ENCODE data around the gene C1orf159.

C1orf159 gene

DNA sequence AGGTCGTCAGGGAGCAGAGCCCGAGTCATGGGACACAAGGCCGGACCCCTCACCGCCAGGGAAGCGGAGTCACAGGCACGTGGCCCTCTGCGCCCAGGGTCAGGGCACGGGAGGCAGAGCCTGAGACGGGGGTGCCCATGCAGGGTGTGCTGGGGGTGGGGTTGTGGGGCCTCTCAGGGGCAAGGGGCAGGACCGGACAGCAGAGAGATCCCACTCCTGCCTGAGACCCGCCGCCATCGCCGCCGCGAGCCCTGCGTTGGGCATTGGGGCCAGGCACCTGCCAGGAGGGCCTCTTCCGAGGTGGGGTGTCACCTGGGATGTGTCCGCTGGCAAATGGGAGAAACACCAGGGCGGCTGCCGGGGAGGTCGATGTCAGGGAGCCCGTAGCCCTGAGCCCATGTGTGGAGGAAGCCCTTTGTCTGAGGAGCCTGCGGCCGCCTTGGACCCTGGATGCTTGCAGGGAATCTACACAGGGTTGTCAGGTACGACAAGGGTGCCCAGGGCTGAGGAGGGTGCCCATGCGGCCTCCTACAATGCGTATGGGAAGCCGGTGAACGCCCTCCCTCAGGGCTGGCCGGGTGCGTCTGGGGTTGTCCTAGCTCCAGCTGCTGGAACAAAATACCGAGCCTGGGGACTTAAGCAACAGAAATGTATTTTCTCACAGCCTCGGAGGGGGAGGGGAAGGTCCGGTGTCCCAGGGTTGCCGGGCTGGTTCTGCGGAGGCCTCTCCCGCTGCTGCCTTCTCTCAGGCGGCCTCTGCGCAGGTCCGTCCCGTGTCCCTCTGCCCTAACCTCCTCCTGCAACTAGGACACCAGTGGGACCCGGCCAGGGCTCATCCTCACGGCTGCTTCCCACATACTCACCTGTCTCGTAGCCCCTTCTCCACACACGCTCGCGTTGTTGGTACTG, 16.4 kb upstream of the C1orf159 start:
- no peak for DNase-seq (ENCODE audit: low read depth)

DNA sequence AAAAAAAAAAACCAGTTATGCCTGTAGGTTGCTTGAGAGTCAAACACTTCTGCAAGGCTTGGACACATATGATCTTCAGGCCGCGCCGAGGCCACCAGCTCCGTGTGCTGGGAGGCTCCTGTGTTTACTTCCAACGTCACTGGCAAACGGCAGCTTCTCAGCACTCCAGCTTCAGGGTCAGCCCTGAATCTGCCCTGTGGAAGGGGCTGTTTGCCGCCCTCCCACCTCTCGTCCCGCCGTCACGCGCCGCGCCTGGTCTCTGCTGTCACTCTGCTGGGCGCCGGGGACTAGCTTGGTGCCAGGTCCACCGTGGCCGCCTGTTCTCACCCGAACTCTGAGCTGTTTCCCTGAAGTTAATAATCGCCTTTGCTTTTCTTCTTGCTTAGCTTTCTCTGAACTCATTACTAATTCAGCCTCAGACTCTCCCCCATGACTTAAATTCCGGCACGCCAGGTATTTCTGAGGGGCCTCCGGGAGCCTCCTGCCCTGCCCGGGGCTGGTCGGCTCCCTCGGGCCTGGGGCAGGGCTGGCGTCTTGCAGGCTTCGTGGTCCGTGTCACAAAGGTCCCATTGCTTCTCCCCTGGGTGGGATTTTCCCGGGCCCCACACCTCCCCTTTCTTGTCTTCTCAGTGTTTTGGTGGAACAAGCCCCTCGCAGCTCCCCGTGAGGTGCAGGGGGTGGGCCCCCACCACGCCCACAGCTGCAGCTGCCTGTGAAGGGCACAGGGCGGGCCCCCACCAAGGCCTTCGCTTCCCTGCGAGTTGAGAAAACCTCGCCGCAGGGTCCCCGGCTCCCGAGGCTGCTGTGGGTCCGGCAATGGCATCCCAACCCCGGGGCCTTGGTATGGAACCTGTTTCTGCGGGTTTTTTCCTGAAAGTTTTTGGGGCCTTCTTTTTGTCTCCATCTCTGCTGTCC, 14.6 kb upstream of the C1orf159 start:
- DNase-seq (ENCODE audit: low read depth): no peak

DNA sequence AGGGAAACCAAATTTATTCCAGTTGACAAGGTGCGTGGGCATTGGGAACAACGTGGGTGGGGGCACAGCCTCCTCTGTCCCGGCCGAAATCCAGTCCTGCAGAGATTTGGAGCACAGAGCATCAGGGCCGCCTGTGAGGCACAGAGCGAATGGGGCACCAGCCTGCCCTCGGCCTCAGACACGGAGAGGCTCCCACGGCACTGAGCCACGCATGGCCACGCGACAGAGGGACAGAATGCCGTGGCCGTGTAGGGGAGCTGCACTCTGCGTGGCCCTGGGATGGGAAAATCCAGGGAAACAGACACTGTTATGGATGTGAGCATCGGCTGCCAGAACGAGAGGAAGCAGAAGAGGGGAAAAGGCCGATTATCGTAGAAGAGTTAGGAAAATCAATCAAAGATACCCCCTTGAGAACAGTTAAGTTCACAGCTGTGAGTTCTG, 13.5 kb upstream of the C1orf159 start:
- DNase-seq (ENCODE audit: low read depth): no peak

DNA sequence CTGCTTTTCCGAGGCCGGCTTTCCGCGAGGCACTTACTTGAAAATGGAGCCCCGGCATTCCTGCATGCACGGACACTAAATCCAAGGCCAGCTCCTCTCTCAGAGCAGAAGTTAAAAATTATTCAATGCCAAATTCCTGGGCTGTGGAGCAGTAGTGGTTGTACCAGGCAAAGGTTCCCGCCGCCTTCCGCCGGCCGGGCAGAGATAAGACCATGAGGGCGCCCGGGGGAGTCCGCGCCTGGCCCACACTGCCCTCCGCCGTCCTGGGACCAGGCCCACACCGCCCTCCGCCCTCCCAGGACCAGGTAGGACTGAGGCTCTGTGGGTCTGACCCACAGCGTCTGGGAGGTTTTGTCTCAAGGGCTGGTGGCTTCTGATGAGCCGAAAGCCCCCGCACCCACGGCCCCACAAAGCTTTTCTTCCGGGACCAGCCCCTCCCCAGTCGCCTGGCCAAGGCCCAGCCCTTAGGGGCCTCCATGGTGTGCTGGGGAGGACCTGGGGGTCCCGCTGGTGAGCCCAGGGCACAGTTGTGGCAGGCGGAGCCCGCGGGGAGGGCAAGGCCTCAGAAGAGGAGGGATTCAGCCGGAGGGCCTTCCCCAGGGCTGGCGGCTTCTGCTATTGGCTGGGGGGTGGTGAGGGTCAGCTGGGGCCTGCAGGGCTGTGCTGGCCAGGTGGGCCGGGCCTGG, 12.7 kb upstream of the C1orf159 start:
- no peak for DNase-seq (ENCODE audit: low read depth)

DNA sequence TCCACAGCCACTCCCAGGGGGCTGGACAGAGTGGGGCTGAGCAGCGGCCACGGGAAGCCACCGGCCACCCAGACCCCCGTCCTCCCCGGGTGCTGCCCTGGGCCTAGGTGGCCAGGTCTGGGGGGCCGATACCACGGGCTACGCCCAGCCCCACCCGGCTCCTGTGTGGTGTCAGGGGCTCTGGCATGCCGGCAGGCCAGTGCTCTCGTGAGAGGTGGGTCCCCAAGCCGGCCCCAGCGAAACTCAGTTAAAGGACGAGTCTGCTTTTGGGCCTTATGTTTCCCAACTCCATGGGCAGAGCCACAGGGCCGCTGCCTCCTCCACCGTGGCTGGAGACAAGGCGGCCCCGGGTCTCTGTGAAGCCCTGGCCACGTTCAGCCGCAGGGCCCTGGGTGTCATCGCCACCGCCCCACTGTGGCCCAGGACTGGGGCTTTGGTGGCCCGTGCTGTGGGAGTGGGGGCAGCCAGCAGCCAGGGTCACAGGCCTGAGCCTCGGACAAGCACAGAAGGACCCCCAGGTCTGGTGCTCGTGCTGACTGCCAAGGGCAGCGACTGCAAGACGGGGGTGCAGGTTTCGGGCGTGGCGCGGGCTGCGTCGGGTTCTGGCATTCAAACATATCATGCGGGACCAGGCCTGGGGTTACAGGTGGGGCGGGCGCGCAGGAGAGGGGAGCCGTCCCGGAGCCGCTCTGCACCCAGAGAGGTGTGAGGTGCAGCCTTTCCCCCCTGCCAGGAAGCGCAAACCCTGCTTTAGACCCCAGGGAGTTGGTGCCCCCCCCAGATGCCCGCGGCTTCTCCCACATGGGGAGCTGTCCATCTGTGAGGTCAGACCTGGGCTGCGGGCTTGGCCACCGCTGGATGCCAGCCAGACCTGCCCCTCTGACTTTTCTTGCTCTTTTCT, 11.9 kb upstream of the C1orf159 start:
- no peak for DNase-seq (ENCODE audit: low read depth)

DNA sequence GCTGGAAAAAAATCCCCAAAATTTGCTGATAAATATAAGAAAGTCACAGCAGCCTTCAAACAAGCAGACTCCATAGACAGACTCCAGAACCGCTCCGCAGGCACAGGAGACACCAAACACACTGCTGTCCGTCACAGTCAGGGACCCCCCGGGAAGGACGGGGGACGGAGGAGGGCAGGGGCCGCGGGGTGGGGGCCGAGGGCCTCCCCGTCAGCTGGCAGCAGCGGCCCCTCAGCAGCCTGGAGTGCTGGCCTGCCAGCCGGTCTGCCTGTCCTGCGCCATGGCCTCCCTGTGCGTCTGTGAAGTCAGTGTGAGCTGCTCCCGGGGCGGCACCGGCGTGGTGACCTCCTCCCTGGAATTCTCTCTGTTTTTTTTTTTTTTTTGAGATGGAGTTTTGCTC, 10.1 kb upstream of the C1orf159 start:
- DNase-seq (ENCODE audit: low read depth): no peak

DNA sequence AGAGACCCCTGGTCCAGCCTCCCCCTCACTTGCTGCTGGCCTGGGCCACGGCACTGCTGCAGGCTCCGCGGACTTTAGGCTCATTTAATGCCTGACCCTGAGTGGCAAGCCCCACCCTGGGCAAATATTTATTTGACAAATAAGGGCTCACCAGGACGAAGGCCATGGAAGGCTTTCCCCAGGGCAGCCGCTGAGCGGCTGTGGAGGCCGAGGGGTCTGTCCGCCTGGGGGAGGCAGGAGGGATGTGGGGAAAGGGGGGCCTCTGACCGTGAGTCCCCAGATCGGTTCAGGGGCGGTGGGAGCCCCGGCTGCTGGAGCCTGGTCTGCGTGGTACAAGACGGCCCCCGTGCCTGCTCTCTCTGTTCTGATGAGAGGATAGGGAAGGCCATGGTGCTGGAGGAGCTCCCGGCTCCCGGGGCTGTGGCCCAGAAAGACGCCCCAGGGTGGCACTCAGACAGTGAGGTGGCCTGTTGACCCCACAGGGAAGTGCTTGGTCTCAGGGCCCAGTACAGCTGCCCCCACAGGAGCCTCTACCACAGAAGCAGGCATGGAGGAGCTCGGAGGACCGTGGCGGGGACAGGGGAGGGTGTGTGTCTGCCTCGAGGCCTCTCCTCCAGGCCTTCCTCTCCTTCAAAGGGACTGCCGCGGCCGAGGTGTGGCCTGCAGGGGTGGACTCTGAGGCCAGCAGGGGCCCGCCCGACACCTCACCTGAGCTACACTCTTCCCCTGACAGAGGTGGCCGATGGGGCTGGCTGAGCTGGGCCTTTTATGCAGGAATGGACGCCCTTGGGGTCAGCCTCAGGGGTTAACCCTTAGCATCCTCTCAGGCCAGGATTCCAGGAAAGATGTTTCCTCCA, 9.1 kb upstream of the C1orf159 start:
- no peak for DNase-seq (ENCODE audit: low read depth)

DNA sequence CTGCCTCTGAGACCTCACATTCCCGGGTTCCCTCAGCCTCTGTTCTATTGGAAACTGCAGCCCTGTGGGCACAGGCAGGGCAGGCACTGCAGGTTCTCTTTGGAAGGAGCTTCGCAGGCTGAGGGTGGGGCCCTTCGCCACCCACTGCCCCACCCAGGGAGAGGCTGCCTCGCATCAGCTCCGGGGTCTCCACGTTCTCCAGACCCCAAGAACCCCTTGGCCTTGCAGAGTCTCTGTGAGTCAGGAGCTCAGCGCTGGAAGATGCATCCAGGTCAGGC, 8.6 kb upstream of the C1orf159 start:
- DNase-seq (ENCODE audit: low read depth): no peak

DNA sequence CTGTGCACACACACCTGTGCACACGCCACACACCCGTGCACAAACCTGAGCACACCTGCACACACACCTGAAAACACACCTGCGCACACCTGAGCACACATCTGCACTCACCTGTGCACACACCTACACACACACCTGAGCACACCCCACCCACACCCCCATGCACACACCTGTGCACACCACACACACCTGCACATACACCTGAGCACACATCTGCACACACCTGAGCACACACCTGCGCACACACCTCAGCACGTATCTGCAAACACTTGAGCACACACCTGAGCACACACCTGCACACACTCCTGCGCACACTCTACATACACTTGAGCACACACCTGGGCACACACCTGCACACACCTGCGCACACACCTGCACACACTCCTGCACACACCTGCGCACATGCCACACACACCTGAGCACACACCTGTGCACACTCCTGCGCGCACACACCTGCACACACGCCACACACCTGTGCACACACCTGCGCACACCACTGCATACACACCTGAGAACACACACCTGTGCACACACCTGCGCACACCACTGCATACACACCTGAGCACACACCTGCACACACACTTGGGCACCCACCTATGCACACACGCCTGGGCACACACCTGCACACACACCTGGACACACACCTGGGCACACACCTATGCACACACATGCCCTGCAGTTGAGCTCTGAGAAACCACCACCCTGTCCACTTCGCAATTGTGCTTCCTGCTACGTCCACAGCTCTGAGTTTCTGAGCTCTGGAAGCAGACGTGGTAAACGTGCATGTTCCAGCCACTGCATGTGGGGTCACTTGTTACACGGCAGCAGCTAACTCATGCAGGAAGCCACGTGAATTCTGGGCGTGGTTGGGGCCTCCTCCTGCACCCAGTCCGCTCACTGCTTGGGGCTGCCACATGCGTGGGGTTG, 8.0 kb upstream of the C1orf159 start:
- no peak for DNase-seq (ENCODE audit: low read depth)

DNA sequence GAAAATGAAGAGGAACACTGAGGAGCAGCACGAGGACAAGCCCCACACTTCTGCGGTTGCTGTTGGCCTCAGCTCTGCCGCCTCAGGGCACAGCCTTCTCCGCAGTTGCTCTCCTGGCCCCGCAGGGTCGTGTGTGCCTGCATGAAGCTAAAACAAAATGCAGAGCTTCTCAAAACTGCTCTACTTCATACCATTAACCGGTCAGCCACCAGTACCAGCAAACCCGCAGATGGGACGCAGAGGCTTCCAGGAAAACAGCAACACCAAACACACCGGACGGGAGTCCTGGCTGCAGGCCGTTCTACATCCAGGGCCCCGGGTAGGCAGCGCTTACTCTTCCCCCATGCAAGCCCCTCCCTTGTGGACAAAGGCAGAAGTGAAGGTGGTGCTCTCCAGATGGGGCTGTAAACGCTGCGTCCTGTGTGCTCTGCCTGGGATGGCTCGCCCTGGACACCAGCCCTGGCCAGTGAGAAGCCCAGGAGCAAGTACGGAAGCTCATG, 7.1 kb upstream of the C1orf159 start:
- DNase-seq (ENCODE audit: low read depth): no peak

DNA sequence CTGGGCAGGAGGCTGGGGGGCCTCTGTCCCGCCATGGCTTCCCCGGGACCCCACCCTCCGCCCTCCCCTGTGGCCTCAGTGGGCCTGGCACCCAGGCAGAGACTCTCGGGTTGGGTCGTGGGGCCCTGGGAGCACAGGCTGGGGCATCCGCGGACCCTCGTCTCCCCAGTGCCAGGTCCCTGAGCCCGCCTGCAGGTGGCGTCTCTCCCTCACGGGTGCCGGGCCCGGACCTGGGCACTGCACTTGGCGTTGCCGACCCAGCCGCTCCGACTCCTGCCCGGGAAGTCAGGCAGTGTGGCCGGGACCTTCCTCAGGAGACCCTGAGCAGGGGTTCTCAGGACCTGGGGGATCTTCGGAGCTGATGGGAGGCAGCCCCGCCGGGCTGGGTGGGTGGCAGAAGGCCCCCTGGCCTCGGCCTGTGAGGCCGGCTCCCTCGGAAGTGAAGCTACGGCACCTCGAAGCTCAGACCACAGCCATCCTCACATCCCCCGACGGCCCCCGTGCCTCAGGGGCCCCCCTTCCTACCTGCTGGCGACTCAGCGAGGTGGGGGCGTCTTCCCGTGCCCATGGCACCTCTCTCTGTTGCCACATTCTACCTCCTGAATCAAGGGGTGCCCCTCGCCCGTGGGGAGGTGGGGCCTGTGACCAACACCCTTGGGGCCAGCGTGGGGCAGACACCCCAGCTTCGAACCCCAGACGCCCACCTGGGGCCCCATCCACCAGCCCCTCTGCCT, 6.4 kb upstream of the C1orf159 start:
- DNase-seq (ENCODE audit: low read depth): peak; percentile 74

DNA sequence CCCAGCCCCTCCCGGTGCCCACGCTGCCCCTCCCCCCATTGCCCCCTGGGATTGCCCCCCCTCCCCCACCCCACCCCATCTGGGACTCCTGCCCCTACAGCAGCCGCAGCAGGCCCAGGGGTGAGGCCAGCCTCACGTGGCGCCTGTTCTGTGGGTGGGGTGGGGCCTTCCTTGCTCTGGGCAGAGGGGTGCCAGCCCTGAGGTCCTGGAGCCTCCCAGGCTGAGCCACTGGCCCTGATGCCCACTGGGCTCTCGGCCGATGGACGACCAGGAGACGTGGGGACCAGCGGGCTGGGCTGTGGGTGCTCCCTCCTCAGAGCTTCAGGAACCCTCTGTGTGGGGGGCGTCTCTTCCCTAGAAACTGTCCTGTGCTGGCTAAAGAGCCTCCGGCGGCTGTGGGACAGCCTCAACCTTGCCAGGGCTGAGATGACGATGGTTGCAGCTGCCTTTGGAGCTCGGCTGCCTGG, 5.8 kb upstream of the C1orf159 start:
- DNase-seq (ENCODE audit: low read depth): no peak

DNA sequence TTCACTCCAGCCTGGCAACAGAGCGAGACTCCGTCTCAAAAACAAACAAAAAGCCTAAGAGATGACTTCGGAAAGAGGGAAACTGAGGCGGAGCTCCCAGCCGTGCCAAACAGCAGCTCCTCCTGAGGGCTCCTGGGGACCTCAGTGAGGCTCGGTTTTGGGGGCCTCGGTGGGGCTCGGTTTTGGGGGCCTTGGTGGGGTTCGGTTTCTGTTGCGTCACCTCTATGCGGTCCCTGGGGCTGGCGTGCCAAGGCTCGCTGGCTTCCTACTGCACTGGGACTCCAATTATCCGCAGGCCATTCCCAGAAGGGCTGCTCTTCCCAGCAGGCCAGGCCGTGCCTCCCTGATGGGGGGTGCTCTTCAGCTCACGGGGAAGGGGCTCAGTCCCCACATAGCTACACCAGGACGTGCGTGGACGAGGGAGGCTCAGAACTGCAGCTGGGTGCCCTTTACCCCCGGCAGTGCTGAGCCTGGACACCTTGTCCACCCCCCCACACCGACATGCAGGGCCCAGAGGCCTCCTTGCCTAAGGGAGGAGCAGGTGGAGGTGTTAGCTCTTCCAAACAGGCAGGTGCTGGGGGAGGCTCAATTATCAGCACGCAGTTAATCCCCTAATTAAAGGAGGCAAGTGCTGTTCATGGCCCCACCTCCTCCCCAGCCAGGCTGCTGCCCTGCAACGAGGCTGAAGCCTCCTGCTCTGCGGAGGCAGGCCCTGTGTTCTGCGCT, 5.1 kb upstream of the C1orf159 start:
- DNase-seq (ENCODE audit: low read depth): no peak

DNA sequence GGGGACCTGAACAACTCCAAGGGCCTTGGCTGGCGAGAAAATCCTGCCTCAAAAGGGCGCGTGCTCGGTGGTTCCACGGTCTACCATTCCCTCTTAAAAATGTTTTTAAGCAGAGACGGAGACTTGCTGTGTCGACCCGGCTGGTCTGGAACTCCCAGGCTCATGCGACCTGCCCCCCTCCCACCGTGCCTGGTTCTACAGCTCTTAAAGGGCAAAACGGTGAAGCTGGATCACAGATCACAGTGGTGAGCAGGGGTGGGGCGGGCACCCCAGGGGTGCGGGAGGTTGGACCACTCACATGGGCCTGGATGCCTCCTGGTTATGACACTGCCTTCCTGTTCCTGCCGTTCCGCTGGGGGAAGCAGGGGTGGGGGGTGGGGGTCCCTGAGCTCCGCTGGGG, 4.2 kb upstream of the C1orf159 start:
- no peak for DNase-seq (ENCODE audit: low read depth)

DNA sequence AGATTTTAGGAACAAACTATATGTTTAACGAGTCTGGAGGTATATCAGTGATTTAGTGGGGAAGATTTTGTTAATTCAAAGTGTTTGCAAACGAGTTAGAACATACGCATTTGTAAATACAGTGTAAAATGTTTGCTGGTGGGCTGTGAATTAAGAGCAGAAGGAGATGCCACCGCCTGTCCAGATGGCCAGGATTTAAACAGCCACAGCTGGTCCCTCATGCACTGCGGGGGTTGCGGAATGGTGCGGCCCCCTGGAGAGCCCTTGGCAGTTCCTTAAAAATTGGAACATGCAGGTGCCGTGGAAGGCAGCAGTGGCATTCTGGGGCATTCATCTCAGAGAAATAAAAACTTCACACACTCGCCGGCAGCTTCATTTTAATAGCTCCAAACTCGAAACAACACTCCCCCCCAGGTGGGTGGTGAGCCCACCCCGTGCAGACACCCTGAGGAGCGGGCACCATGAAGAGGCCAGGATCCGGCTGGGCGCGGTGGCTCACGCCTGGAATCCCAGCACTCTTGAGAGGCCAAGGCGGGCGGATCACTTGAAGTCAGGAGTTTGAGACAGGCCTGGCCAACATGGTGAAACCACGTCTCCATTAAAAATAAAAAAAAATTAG, 3.5 kb upstream of the C1orf159 start:
- DNase-seq (ENCODE audit: low read depth): no peak

DNA sequence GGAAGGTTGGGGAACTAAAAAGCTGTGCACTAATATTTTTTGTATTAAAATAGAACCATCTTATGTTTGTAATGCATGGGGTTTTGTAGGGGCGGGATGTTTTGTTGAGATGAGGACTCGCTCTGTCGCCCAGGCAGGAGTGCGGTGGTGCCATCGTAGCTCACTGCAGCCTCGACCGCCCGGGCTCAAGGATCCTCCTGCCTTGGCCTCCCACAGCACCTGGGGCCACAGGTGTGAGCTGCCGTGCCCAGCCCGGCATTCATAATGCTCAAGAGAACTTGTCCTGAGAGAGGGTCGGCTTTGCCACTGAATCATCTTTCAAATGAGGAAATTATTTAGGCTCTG, 3.0 kb upstream of the C1orf159 start:
- DNase-seq (ENCODE audit: low read depth): no peak

Data from stimulated activated CD8-positive, alpha-beta memory T cell treated with anti-CD3 and anti-CD28 coated beads, Interleukin-12 subunit alpha, Interleukin-12 subunit beta, amount 100 ng/mL, for 4 hours (primary cell).